OCI-LY1 (cell line): Measurements from ENCODE around the gene FFAR4.

ENCODE experiments used
- H2AFZ ChIP-seq: fragments of 200-600 bp; sonication (generic), shearing (Covaris generic); 2 replicates; pipeline ENCODE4 v1.6.0; 2014; ENCODE audit warnings: antibody characterized with exemption, mild to moderate bottlenecking, low read length
- H3F3A ChIP-seq: fragments of 200-600 bp; sonication (generic), shearing (Covaris generic); 2 replicates; pipeline ENCODE4 v1.6.0; 2014; ENCODE audit warnings: mild to moderate bottlenecking, antibody characterized with exemption, low read length, moderate library complexity; ENCODE audit not compliant: insufficient read depth
- H3K27ac ChIP-seq: fragments of 200-600 bp; sonication (generic); 2 replicates; pipeline ENCODE4 v1.5.1; 2014; ENCODE audit warnings: low read length, mixed run types, mild to moderate bottlenecking, low read depth; ENCODE audit not compliant: poor library complexity, severe bottlenecking
- H3K27me3 ChIP-seq: fragments of 200-600 bp; sonication (generic); 2 replicates; pipeline ENCODE4 v1.6.0; 2014; ENCODE audit warnings: antibody characterized with exemption, mild to moderate bottlenecking, low read length, moderate library complexity; ENCODE audit not compliant: insufficient read depth
- H3K36me3 ChIP-seq: fragments of 200-600 bp; sonication (generic); 2 replicates; pipeline ENCODE4 v1.6.1; 2014; ENCODE audit warnings: mild to moderate bottlenecking, antibody characterized with exemption, low read length, moderate library complexity, mixed read lengths; ENCODE audit not compliant: insufficient read depth
- H3K4me1 ChIP-seq: fragments of 200-600 bp; sonication (generic); 2 replicates; pipeline ENCODE4 v1.5.1; 2014; ENCODE audit warnings: mild to moderate bottlenecking, low read length, moderate library complexity; ENCODE audit not compliant: insufficient read depth, severe bottlenecking
- H3K4me2 ChIP-seq: fragments of 200-600 bp; sonication (generic), shearing (Covaris generic); 2 replicates; pipeline ENCODE4 v1.6.1; 2014; ENCODE audit warnings: low read length
- H3K4me3 ChIP-seq: fragments of 200-600 bp; sonication (generic); 2 replicates; pipeline ENCODE4 v1.5.1; 2014; ENCODE audit warnings: low read length, low read depth, mild to moderate bottlenecking, mixed read lengths; ENCODE audit not compliant: poor library complexity, severe bottlenecking
- H3K79me2 ChIP-seq: fragments of 200-600 bp; shearing (Covaris generic); 2 replicates; pipeline ENCODE4 v1.6.1; 2016; ENCODE audit warnings: mixed run types, low read length, mixed read lengths; ENCODE audit not compliant: insufficient read depth
- H3K9ac ChIP-seq: fragments of 200-600 bp; sonication (generic), shearing (Covaris generic); 2 replicates; pipeline ENCODE4 v1.6.1; 2014; ENCODE audit warnings: mild to moderate bottlenecking, low read length, mixed read lengths
- H3K9me2 ChIP-seq: fragments of 200-600 bp; sonication (generic), shearing (Covaris generic); 2 replicates; pipeline ENCODE4 v1.6.1; 2014; ENCODE audit warnings: low read depth, mild to moderate bottlenecking, low read length, mixed read lengths
- H3K9me3 ChIP-seq: fragments of 200-600 bp; shearing (Covaris generic); 2 replicates; pipeline ENCODE4 v1.6.1; 2014; ENCODE audit warnings: low read length, mixed read lengths
- H4K20me1 ChIP-seq: fragments of 200-600 bp; sonication (generic), shearing (Covaris generic); 2 replicates; pipeline ENCODE4 v1.6.0; 2016; ENCODE audit warnings: mild to moderate bottlenecking, low read length; ENCODE audit not compliant: insufficient read depth
- EZH2 ChIP-seq: fragments of 200-600 bp; sonication (generic), shearing (Covaris generic); IDR thresholded peaks from 2 replicates; pipeline ENCODE4 v1.8.0; 2017; ENCODE audit warnings: borderline replicate concordance, mixed run types, mild to moderate bottlenecking, antibody characterized with exemption, low read length, moderate library complexity, mixed read lengths
- TF ChIP-seq, protein P1 (sequence below): fragments of 200-600 bp; sonication (generic), shearing (Covaris generic); IDR thresholded peaks from 2 replicates; pipeline ENCODE4 v1.5.1; 2017; ENCODE audit warnings: mild to moderate bottlenecking, antibody characterized with exemption, low read length, moderate library complexity, mixed read lengths

FFAR4 gene

DNA sequence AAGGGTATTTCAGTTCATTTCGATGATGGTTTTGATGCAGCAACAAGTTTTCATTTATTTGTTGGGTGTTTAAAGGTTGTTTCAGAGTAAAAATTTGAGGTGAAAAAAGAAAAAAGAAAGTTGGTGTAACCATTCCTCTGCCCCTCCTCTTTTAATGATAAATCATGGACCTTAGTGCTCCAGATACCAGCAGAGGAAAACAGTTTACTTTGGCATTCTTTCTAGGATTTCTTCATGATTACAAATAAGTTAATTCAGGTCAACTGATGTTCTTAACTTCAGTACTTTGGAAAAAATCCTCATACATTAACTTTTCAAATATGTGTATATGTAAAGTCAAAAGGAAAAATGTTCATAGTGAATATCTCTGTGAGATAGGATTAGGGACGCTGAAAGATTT lies 36.6 kb downstream of the FFAR4 start:
- Histone ChIP-seq H3K9ac (no peak overlapping the region), H3K9me3 (no peaks in the 10 kb centered on the region), H3K4me3 (no peak overlapping the region), H3K4me2 (no peak overlapping the region), H3K27me3 (no peaks in the 10 kb centered on the region), H3K9me2 (no peaks in the 10 kb centered on the region), H2AFZ (no peak overlapping the region), H3K79me2 (no peaks in the 10 kb centered on the region), H3K36me3 (no peaks in the 10 kb centered on the region), H3K4me1 (no peaks in the 10 kb centered on the region), H3F3A (no peaks in the 10 kb centered on the region), H3K27ac (no peak overlapping the region), H4K20me1 (no peaks in the 10 kb centered on the region)
- TF ChIP-seq, protein P1, sequence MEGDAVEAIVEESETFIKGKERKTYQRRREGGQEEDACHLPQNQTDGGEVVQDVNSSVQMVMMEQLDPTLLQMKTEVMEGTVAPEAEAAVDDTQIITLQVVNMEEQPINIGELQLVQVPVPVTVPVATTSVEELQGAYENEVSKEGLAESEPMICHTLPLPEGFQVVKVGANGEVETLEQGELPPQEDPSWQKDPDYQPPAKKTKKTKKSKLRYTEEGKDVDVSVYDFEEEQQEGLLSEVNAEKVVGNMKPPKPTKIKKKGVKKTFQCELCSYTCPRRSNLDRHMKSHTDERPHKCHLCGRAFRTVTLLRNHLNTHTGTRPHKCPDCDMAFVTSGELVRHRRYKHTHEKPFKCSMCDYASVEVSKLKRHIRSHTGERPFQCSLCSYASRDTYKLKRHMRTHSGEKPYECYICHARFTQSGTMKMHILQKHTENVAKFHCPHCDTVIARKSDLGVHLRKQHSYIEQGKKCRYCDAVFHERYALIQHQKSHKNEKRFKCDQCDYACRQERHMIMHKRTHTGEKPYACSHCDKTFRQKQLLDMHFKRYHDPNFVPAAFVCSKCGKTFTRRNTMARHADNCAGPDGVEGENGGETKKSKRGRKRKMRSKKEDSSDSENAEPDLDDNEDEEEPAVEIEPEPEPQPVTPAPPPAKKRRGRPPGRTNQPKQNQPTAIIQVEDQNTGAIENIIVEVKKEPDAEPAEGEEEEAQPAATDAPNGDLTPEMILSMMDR = no peak
- TF ChIP-seq EZH2 = no peak

DNA sequence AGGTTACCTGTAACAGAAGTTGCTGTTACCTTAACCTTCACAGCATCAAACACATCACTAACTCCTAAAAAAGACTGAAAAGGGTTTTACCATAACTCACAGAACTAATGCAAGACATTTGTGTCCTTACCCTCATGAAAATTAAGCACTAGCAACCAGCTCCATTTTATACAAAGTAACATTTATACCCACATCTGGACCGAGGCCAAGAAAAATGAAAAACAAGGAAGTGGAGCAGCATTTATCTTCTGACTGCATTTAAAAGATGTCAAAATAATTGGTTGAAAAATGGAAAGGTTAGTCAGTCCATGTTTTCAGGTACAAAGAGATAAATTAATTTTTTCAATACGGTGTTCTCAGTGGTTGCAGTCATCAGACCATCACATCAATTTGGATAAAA lies 37.7 kb downstream of the FFAR4 start:
- H3K79me2 ChIP-seq = no peaks in the 10 kb centered on the region
- no peaks in the 10 kb centered on the region for H3F3A ChIP-seq
- H3K9me2 ChIP-seq = no peaks in the 10 kb centered on the region
- TF ChIP-seq, protein P1 = no peak
- TF ChIP-seq EZH2 = no peak
- no peaks in the 10 kb centered on the region for H3K27me3 ChIP-seq
- H3K4me3 ChIP-seq = no peak overlapping the region
- no peak overlapping the region for H2AFZ ChIP-seq
- no peak overlapping the region for H3K27ac ChIP-seq
- no peaks in the 10 kb centered on the region for H4K20me1 ChIP-seq
- no peaks in the 10 kb centered on the region for H3K9me3 ChIP-seq
- H3K4me2 ChIP-seq = no peak overlapping the region
- H3K36me3 ChIP-seq = no peaks in the 10 kb centered on the region
- H3K4me1 ChIP-seq = no peaks in the 10 kb centered on the region
- no peak overlapping the region for H3K9ac ChIP-seq

DNA sequence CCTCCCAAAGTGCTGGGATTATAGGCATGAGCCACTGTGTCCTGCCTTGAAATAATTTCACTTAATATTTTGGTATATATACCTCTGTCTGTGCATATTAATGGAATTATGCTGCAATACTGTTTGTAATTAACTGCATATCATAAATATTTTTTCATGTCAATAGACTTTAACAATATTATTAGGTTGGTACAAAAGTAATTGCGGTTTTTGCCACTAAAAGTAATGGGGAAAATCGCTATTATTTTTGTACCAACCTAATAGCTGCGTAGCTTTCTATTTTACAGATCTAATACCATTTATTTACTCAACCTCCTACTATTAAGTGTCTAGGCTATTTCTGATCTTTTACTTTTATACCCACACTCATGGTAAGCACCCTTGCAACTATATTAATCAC lies 42.0 kb downstream of the FFAR4 start:
- H3F3A ChIP-seq = no peaks in the 10 kb centered on the region
- no peak overlapping the region for H3K4me3 ChIP-seq
- H3K27me3 ChIP-seq = no peaks in the 10 kb centered on the region
- no peaks in the 10 kb centered on the region for H3K79me2 ChIP-seq
- H3K27ac ChIP-seq = no peak overlapping the region
- H3K9me2 ChIP-seq = no peaks in the 10 kb centered on the region
- no peaks in the 10 kb centered on the region for H4K20me1 ChIP-seq
- H3K9ac ChIP-seq = no peak overlapping the region
- no peak overlapping the region for H2AFZ ChIP-seq
- no peaks in the 10 kb centered on the region for H3K4me1 ChIP-seq
- TF ChIP-seq, protein P1 = no peak
- no peak for TF ChIP-seq EZH2
- H3K36me3 ChIP-seq = no peaks in the 10 kb centered on the region
- H3K9me3 ChIP-seq = no peaks in the 10 kb centered on the region
- no peak overlapping the region for H3K4me2 ChIP-seq
